Amniotic stem cell (primary cell): ENCODE results near the gene DNAH3.
"Not testable (repeated sequence)": the region's sequence is repeated elsewhere in the genome, so short reads cannot be mapped to it uniquely, and the experiment has no call there.

Experiments
- DNase-seq: peaks from one replicate; lab custom pipeline; 2025; lab: John Stamatoyannopoulos, UW

DNAH3 gene

DNA sequence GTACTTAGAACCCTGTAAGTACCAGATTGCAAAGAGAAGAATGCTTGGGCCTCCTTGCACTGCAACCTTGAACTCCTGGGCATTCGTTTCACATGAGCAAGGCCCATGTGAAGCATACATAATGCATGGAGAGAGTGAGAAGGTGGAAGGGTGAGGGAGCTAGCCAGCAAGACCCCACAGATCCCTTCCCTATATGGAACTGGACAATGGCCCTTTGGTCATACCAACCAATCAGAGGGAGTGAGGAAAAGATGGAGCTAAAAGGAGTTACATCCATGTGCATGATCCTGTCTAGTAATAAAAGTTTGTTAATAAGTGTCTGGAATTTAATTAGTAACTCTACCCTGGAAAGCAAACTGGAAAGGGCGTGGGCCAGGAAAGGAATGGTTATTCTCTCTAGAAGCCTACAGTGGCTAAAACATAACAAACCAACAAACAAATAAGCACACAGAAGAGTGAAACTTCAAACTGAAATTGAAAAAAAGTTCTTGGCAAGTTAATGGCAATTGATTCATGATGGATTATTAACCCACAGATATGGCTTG lies 29.6 kb downstream of the DNAH3 start:
- DNase-seq: no peak

GRCh38 chr16:21117567-21117966 lies 33.1 kb downstream of the DNAH3 start:
- DNase-seq: no peak

DNA sequence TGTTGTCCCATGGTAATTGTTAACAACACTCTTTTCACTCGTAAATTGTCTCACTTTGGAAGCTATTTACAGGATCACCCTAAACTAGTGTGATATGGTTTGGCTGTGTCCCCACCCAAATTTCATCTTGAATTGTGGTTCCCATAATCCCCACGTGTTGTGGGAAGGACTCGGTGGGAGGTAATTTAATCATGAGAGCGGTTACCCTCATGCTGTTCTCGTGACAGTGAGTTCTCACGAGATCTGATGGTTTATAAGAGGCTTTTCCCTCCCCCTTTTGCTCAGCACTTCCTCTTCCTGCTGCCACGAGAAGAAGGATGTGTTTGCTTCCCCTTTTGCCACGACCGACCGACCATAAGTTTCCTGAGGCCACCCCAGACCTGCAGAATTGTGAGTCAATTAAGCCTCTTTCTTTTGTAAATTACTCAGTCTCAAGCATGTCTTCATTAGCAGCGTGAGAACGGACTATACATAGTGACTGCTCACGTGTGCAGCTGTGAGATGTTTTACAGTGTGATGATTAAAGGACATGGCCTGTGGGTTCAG lies 34.4 kb downstream of the DNAH3 start:
- DNase-seq: no peak

DNA sequence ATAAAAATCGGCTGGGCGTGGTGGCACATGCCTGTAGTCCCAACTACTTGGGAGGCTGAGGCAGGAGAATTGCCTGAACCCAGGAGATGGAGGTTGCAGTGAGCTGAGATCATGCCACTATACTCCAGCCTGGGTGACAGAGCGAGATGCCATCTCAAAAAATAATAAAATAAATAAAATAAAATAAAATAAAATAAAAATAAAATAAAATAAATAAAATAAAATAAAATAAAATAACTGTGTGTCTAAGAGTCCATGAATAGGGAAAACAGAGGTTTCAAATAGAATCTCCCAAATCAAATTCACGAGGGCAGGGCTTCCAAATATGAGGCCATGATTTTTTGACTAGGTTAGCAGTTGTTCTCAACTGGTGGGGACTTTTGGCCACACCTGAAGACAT lies 35.1 kb downstream of the DNAH3 start:
- not testable (repeated sequence) for DNase-seq

DNA sequence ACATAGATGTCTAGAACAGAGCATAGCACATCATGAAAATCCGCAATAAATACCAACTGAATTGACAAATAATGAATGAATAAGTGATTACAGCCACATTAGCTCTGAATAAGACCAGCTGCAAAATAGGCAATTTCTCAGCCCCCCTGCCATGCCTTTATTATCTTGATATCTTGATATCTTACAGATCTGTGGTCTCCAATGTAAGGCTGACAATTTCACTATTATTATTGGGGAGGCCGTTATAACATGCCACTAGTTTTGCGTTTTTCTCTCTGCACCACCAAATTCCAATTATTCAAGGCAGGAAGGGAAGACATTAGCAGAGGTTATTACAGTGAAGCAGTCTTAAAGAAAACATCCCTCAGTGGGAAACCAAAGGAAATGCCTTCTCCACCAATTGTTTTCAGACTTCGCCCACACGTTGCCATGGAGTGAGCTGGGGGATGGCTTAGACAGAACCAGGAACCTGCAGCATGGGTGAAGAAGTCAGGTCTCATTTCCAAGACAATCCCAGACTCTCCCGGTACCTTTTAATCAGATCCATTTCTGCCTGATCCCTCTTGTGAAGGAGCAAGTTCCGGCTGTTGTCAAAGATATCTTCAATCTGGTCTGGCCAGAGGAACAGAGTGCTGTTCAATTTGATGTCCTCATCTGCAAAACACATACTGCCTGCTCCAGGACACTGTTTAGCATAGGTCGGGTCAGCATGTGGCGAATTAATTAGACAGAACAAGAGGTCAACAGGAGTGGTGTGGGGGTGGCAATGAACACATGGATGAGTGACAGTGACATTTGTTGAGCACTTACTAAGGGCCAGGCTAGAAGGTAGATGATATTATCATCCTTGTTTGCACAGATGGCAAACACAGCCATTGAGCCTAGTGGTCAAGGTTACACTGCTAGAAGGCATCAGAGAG lies 46.4 kb downstream of the DNAH3 start:
- DNase-seq: no peak

DNA sequence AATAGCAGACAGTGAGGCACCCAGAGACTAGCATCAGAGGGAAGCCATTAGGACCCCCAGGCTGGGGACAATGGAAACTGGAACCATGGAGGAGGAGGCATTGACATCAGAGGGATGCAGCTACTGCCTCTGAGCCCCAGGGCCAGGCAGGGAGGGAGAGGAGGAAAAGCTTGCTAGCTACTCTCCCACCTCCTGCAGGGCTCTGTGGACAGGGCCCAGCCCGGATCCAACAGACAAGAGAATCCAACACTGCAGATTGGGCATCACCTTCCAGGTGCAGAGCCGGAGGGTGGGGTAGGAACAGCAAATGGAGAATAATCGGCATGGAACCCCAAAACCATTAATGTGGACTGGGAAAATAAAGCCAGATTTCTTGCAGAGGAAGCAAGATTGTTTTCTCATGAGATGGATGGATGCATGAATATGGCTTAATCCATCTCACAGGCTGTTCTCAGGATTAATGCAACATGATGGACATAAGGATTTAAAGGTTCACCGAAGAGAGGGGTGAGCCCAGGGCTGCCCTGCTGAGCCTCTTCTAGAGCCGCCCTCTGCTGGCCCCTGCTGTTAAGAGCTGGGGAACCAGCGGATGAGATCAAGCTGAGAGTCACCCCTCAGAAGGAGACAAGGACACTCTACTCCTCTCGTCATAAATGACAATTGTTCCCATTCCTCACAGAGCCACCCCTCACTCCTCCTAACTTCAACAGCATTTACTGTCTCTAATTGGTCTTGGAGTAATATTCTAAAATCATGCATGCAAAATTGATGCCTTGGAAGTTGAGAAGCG lies 48.8 kb downstream of the DNAH3 start:
- no peak for DNase-seq

GRCh38 chr16:21100447-21100846 lies 50.2 kb downstream of the DNAH3 start:
- peak; percentile 60 for DNase-seq

GRCh38 chr16:21097151-21097550 lies 53.5 kb downstream of the DNAH3 start:
- no peak for DNase-seq

DNA sequence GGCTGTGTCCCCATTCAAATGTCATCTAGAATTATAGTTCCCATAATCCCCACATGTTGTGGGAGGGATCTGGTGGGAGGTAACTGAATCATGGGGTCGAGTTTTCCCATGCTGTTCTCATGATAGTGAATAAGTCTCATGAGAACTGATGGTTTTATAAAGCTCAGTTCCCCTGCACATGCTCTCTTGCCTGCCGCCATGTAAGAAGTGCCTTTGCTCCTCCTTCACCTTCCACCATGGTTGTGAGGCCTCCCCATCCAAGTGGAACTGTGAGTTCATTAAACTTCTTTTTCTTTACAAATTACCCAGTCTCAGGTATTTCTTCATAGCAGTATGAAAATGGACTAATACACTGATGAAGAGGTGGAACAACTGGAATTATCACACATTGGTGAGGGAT lies 55.9 kb downstream of the DNAH3 start:
- DNase-seq: not testable (repeated sequence)

- DNase-seq: no peak
Observed at GRCh38 chr16:21092951-21093350, 57.7 kb downstream of the DNAH3 start.

GRCh38 chr16:21088646-21089538 lies 61.8 kb downstream of the DNAH3 start:
- DNase-seq: no peak

DNA sequence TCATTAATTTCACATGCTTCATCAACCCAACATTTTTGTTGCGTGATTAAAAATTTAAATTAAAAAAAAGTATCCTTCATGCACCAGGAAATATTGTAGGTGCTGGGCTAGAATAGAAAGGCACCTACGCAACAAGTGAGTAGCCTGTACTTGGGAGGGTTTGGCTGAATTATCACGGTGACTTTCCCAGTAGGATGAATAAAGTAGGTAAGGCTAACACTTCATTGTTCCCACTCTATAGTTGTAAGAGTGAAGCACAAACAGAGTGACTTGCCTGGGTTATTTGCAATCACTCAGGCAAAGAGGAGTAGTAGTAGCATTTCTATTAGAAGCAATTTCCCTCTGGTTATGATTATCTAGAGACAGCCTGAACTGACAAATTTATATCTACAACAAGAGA lies 62.5 kb downstream of the DNAH3 start:
- DNase-seq: no peak

DNA sequence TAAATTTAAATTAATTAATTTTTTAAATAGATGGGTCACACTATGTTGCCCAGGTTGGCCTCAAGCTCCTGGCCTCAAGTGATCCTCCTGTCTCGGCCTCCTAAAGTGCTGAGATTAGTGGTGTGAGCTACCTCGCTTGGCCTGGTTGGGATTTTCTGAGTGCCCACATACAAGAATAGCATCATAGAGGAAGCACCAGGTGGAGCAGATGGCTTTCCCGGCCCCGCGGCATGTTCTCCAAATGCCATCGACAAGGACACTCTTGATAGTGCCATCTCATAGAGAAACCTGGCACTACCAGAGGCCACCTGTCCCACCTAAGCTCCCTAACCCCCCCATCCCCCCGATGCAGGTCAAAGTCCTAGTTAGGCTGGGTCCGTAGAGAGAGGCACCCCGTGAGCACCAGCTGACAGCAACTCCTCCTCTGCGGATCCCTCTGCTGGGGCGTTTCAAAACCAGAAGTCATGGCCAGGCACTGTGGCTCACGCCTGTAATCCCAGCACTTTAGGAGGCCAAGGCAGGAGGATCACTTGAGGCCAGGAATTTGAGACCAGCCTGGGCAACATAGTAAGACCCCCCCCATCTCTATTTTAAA lies 65.9 kb downstream of the DNAH3 start:
- no peak for DNase-seq

GRCh38 chr16:21083729-21084268 lies 66.8 kb downstream of the DNAH3 start:
- no peak for DNase-seq

DNA sequence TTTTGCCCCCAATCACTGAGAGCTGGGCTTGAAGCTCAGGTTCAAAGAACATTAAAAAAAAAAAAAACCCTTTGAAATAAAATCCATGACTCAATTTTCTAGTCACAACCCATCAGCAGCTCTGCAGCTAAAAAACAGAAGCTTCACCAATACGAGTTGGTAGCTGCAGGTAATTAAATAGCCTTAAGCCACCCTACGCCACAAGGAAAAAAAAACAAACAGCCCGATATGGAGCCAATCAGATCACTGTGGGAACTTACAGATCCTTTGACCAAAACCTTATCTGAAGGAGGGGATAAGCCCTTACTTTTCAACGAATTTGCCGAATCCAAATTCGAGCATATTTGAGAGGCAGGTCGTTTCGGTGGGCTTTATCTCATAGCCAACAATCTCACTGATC lies 69.3 kb downstream of the DNAH3 start:
- no peak for DNase-seq

DNA sequence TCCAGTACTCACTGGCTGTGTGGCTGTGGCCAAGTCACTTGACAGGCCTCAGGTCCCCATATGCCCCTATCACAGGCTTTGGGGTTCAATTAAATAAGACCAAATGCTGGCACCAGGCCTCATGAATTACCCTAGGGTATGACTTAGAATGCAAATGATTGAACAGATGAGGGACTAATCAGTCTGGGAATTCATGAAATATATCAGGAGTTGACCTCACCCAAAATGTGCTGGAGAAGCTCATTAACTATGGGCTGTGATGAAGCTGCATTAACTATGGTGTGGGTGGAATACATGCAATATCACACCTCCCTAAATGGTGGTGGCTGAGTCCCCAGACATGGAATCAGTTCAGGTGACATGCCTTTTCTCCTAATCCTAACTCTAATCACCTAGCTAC lies 72.1 kb downstream of the DNAH3 start:
- DNase-seq: no peak

DNA sequence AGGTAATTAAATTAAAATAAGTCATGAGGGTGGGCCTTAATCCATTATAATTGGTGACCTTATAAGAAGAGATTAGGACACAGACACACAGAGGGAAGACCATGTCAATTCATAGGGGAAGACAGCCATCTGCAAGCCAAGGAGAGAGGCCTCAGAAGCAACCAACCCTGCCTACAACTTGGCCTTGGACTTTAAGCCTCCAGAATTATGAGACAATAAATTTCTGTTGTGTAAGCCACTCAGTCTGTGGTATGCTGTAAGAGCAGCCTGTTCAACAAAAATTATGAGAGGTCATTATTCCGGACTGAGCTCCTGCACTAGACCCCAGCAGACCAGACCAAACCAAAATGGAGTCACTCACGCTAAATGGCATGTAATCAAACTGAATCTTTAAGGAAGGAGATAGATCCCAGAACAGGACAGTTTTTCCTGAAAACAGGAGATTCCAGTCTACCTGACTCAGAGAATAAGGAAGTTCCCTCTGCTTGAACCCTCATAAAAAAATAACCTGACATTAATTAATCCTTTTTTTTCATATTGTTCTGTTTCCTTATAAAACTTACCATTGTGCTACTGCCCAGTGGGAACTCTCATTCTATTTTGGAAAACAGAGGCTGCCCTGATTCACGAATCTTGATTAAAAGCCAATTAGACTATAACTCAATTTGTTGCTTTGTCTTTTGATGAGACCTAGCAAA lies 74.3 kb downstream of the DNAH3 start:
- no peak for DNase-seq

DNA sequence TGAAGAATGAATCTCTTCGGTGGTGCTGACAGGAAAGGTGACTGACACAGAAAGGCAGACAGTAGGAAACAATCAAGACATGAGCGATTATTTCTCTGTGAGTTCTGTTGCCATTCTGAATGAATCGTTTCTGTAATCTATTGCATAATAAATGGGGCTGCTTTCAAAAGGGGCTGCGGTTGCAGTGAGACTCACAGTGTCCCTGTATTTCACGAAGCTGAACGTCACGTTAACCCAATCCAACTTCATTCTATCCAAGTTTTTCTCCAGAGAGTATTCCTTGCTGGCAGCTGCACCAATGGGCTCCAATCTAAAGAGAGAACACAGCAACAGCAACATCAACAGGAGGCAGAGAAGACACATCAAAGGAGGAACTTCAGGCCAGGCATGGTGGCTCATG lies 75.4 kb downstream of the DNAH3 start:
- no peak for DNase-seq

- no peak for DNase-seq
Observed at GRCh38 chr16:21072976-21073375, 77.7 kb downstream of the DNAH3 start.

DNA sequence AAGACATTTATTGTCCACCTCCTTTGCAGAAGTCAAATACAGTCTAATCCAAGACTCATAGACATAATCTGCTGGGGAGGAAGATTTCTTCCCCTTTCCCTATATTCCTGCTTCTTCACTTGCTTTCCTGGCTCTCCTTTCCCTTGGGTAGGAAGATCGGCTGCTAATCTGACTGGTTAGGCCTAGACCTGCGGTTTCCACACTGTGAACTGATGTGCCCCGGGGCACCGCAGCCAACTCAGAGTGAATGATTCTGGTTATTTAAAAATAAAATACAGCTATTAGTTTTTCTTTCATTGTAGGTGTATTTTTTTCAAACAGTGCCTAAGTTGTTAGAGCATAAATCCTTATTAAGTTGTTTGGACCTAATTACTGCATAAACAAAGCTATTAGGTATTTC lies 78.9 kb downstream of the DNAH3 start:
- no peak for DNase-seq
